ENCODE data around the gene COL5A3. TPM values are rescaled to one million over a fixed set of nuclear protein-coding genes. Genes with fewer than 3 reads are reported as not detected.
A peak's percentile ranks its signal among the peaks of the same experiment; 100 is the strongest.
"Not testable (repeated sequence)": the region's sequence is repeated elsewhere in the genome, so short reads cannot be mapped to it uniquely, and the experiment has no call there.

Gene COL5A3
- total RNA-seq, 1 donor from 2014 or later = 0.05 TPM

DNA sequence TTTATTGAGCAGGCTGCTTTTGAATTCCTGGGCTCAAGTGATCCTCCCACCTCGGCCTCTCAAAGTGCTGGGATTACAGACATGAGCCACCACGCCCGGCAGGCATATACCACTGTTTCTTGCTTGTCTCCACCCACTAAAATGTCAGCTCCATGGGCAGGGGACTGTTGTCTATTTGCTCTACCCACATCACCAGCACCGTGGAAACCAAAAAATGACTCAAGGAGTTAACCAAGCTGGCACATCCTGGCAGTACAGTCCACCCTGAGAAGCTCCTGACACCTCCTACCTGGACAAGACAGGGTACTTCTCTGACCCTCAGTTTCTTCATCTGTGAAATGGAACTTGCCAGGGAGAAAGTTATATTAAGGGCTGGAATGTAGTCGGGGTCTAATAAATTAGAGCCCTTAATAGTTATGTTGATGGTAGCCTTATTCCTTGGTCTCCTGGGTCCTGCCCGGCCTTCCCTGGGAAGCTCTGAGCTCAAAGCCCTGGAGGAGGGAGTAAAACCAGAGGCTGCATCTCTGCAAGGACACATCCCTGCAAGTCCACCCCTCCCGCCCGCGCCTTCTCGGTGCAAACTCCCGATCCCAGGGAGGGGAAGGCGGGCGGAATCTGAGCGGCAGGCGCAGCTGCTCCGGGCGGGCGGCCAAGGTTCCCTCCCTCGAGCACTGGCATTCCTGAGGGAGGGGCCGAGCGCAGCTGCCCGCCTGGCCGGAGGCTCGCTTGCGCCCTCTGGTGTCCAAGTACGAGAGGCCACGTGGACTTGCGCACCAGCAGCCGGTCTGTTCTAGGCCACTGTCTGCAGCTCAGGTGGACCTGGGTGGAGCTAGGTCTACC is 17.1 kb upstream of the COL5A3 start:
- TF ChIP-seq CTCF (IDR thresholded peaks at IDR 0.05; ENCODE audit: unreplicated experiment) = peak; percentile 97
- Mint-ChIP-seq H3K4me3 (ENCODE audit: unreplicated experiment) (no peak overlapping the region), H3K9me3 (ENCODE audit: unreplicated experiment) (no peaks in the 10 kb centered on the region), H3K27ac (ENCODE audit: unreplicated experiment) (peak overlapping the region; percentile 48), H3K36me3 (ENCODE audit: low read depth, unreplicated experiment) (no peaks in the 10 kb centered on the region), H3K4me1 (ENCODE audit: unreplicated experiment) (no peaks in the 10 kb centered on the region), H3K27me3 (ENCODE audit: unreplicated experiment) (peaks cover 4% of the 10 kb centered on the region)
- DNase-seq (ENCODE audit: low spot score) = peak; percentile 98

DNA sequence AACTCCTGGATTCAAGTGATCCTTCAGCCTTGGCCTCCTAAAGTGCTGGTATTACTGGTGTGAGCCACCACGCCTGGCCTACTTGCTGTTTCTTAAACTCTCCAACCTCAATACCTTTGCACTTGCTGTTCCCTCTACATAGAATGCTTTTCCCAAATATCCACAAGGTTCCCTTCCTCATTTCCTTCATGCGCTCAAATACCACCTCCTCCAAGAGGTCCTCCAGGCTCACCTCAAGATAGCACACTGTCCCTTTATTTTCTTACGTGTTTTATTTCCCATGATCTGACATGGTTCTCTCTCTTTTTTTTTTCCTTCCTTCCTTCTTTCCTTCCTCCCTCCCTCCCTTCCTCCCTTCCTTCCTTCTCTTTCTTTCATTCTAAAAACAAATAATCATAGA is 16.4 kb upstream of the COL5A3 start:
- H3K4me3 Mint-ChIP-seq (ENCODE audit: unreplicated experiment) = no peak overlapping the region
- no peaks in the 10 kb centered on the region for H3K9me3 Mint-ChIP-seq (ENCODE audit: unreplicated experiment)
- no peak for DNase-seq (ENCODE audit: low spot score)
- H3K27ac Mint-ChIP-seq (ENCODE audit: unreplicated experiment) = no peak overlapping the region
- H3K36me3 Mint-ChIP-seq (ENCODE audit: low read depth, unreplicated experiment) = no peaks in the 10 kb centered on the region
- peaks cover under 1% of the 10 kb centered on the region for H3K4me1 Mint-ChIP-seq (ENCODE audit: unreplicated experiment)
- no peak for TF ChIP-seq CTCF (IDR thresholded peaks at IDR 0.05; ENCODE audit: unreplicated experiment)
- peaks cover 4% of the 10 kb centered on the region for H3K27me3 Mint-ChIP-seq (ENCODE audit: unreplicated experiment)

GRCh38 chr19:10023096-10023495 is 12.8 kb upstream of the COL5A3 start:
- H3K4me1 Mint-ChIP-seq (ENCODE audit: unreplicated experiment); H3K4me3 Mint-ChIP-seq (ENCODE audit: unreplicated experiment); H3K27me3 Mint-ChIP-seq (ENCODE audit: unreplicated experiment); H3K36me3 Mint-ChIP-seq (ENCODE audit: low read depth, unreplicated experiment); DNase-seq (ENCODE audit: low spot score); H3K9me3 Mint-ChIP-seq (ENCODE audit: unreplicated experiment); H3K27ac Mint-ChIP-seq (ENCODE audit: unreplicated experiment): not testable (repeated sequence)

- Mint-ChIP-seq H3K4me1 (ENCODE audit: unreplicated experiment) (peaks cover 4% of the 10 kb centered on the region), H3K27me3 (ENCODE audit: unreplicated experiment) (peaks cover 5% of the 10 kb centered on the region), H3K27ac (ENCODE audit: unreplicated experiment) (no peak overlapping the region), H3K4me3 (ENCODE audit: unreplicated experiment) (no peak overlapping the region), H3K9me3 (ENCODE audit: unreplicated experiment) (no peaks in the 10 kb centered on the region), H3K36me3 (ENCODE audit: low read depth, unreplicated experiment) (no peaks in the 10 kb centered on the region)
- no peak for DNase-seq (ENCODE audit: low spot score)
- TF ChIP-seq CTCF (IDR thresholded peaks at IDR 0.05; ENCODE audit: unreplicated experiment) = no peak
Observed at GRCh38 chr19:10021863-10022262, 11.6 kb upstream of the COL5A3 start.

DNA sequence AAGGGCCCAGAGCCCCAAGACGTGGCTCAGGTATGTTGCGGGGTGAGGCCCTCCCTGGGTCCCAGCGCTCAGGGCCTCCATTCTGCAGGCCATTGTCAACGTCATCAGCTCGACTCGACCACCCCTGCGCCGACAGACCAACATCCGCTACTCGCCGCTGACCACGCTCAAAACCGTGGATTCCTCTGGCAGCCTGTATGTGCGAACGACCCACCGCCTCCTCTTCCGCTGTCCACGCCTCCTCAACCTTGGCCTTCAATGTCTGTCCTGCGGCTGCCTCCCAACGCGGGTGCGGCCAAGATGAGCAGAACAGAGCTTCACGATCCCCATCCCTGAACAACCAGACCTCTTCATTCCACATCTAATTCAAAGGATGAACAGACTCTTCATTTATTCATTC is 11.1 kb upstream of the COL5A3 start:
- no peak for DNase-seq (ENCODE audit: low spot score)
- TF ChIP-seq CTCF (IDR thresholded peaks at IDR 0.05; ENCODE audit: unreplicated experiment) = no peak
- no peaks in the 10 kb centered on the region for H3K9me3 Mint-ChIP-seq (ENCODE audit: unreplicated experiment)
- peaks cover 4% of the 10 kb centered on the region for H3K4me1 Mint-ChIP-seq (ENCODE audit: unreplicated experiment)
- no peak overlapping the region for H3K4me3 Mint-ChIP-seq (ENCODE audit: unreplicated experiment)
- peaks cover 3% of the 10 kb centered on the region for H3K27me3 Mint-ChIP-seq (ENCODE audit: unreplicated experiment)
- no peaks in the 10 kb centered on the region for H3K36me3 Mint-ChIP-seq (ENCODE audit: low read depth, unreplicated experiment)
- no peak overlapping the region for H3K27ac Mint-ChIP-seq (ENCODE audit: unreplicated experiment)

Measured in endothelial cell (in vitro differentiated cells).